Glomerular visceral epithelial cell (primary cell): Measurements from ENCODE around the gene TMEM178B.

Source experiments
- DNase-seq: peaks from one replicate; pipeline ENCODE4 v3.0.0-alpha.2; 2016; ENCODE audit errors: extremely low spot score

TMEM178B gene

GRCh38 chr7:141466151-141466904 is 392.5 kb downstream of the TMEM178B start:
- DNase-seq = no peak

DNA sequence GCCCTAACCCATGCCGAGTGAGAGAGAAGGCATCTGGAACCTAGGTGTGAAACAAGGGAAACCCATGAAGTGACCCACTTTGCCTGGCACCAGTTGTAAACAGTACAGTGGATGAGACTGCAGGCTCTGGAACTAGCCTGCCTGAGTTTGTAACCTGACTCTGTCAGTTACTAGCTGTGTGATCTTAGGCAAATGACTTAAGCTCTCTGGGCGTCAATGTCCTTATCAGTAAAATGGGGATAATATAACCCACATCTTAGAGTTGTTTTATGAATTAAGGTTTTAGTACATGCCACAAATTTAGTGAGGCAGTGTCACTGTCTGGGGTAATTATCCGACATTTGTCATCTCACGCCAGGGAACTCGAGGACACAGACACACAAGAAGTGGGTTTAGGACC is 394.5 kb downstream of the TMEM178B start:
- DNase-seq = no peak

GRCh38 chr7:141475679-141476078 is 401.8 kb downstream of the TMEM178B start:
- no peak for DNase-seq

GRCh38 chr7:141477865-141478264 is 404.0 kb downstream of the TMEM178B start:
- peak; percentile 48 for DNase-seq

- DNase-seq = no peak
Measured at GRCh38 chr7:141478845-141479244, 405.0 kb downstream of the TMEM178B start.

- DNase-seq = no peak
Measured at GRCh38 chr7:141480953-141481352, 407.1 kb downstream of the TMEM178B start.

DNA sequence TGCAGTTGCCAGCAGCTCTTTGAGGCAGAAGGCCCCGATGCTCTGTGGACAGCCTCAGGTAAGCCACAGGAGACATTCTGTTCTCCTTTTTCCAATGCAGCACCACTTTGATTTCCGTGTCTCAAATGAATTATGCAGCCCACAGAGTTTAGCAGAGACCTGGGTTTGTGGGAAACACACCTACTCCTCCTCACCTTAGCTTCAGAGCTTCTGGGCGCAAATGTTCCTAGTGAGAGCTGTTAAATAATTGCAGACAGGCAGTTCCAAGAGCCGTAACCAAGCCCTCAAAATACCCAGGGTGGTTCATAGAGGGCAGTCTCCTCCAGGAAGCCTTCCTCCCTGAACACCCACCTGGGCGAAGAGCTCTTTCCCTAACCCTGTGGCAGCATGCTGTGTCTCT is 408.1 kb downstream of the TMEM178B start:
- DNase-seq = no peak

GRCh38 chr7:141483044-141483443 is 409.2 kb downstream of the TMEM178B start:
- peak; percentile 11 for DNase-seq

DNA sequence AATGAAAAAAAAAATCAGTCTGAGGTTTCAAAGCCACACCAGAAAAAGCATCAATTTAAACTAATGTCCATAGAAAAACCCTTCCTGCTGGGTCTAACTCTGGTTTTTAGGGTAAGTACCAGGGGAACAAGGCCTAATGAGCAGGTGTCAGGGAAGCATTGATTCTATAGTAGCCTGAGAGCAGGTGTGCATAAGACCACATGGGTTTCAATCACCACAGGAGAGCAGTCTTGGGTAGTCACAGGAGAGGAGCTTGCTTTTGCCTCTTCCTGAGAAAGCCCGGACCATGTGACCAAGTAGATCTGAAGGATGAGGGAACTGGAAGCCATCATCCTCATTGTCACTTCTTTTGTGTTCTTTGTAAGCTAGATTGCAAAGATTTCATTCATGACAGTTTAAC is 411.0 kb downstream of the TMEM178B start:
- no peak for DNase-seq

DNA sequence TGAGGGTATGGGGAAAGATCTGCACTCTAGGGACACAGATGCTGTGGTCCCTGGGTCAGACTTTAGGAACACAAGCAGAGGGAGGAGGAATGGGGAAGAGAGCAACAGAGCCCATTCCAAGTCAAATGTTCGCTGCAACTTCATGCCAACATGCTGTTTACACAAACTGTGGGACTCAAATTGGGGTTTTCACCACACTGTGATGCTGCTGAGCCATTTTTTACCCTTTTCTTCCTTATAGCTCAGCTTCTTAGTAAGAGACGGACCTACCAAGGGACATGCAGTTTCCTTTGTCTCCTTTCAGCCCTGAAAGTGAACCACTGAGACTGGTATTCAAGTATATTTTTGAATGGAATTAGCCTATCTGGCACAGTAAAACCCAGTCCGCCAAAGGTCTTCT is 413.1 kb downstream of the TMEM178B start:
- DNase-seq = no peak

- DNase-seq = no peak
Measured at GRCh38 chr7:141490474-141490873, 416.6 kb downstream of the TMEM178B start.

- DNase-seq = no peak
Measured at GRCh38 chr7:141495057-141495456, 421.2 kb downstream of the TMEM178B start.

GRCh38 chr7:141497391-141497790 is 423.5 kb downstream of the TMEM178B start:
- no peak for DNase-seq

GRCh38 chr7:141500608-141501007 is 426.7 kb downstream of the TMEM178B start:
- DNase-seq = no peak

GRCh38 chr7:141501451-141501850 is 427.6 kb downstream of the TMEM178B start:
- DNase-seq = no peak

DNA sequence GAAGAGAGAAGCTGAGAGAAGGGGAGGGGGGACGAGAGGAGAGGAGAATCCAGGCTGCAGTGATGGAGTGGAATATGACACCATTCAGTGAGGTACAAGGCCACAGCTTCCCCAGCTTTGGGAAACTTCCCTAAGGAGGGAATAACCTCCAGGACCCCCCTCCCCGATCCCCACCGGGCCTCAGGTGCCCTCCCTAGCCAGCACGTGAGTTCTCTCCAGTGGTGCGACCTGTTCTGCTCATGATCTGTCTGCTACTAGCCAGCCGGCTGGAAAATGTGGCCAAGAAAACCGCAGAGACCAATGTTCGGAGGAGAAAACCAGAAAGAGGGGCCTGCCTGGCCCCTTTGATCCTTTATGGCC is 437.4 kb downstream of the TMEM178B start:
- DNase-seq = no peak

DNA sequence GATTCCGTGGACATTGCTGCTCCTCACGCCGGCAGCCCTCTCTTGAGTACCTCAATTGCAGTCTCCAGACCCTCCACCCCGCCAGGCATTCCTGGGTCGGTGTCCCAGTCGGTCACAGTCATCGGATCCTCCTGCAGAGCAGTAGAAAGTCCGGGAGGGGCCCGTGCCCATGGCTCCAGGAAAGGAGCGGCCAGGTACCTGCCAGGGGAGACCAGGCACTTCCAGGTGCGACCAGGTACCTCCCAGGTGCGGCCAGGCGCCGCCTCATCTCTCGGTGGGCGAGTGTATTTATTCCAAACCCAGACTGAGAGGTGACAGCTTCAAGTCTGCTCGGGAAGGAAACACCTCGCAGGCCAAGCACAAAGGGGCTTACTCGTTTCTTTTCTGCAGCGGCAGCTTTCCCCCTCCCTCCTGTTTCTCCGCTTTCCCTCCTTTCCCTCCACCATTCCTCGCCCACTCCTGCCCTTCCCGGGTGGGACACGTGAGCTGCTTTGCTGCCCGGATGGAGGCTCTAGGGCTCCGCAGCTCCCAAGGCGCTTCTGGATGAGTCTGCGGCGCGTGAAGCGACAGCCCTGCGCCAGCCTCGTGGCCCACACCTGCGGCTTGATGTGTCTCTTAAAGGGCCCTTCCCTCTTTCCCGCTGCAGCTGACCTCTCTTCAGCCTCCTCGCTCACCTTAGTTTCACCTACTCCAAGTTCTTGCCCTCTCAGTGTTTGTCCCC is 438.0 kb downstream of the TMEM178B start:
- no peak for DNase-seq

DNA sequence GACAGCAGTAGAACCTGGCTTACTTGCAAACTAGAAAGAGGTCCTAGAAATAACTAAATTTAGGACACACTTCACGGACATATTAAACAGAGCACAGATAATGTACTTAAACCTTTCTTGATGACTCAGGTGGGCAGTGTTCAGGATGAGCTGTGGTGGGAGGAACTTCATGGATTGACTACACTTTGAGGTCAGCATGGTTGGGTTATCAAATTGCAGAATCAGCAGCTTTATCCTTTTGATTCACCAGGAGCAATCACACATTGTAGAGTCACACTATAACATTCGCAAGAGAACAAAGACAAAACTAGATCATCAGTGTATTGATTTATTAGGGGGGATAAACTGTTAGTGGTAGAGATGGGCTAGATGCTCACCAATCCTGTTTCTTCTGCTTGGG is 438.7 kb downstream of the TMEM178B start:
- no peak for DNase-seq

- DNase-seq = no peak
Measured at GRCh38 chr7:141513720-141514119, 439.9 kb downstream of the TMEM178B start.

DNA sequence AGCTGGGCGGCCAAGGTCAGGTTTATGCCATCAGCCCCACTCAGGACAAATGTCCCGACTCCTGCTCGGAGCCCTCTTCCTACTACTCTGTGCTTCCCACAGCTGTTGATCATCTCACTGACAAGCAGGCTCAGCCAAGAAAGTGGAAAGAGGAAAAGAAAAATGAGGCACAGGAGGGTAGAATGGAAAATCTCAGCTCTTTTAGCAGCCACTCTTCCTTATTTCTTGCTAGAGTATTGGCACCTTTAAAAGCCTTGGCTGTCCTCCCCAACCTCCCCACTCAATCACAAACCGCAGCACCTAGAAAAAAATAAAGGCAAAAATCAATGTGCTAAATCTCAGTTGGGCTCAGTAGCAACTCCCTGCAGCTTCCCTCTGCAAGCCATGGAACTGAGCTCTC is 442.1 kb downstream of the TMEM178B start:
- no peak for DNase-seq

DNA sequence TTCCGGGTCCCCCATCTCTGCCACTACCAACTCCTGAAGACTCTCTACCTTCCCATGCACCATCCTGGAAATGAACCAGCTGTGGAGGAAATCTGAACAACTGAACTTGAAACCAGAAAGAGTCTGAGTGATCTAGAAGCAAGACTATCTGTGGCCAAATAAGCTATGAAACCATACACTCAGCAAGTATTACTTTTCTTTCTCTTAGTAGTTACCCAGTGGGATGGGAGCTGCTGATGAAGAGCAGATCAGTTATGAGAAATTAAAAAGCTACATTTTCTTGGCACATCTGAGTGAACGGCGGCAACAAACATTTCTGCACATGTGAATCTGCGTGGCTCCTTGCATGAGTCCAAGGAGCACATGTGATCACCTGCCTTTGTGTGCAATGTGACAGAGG is 445.8 kb downstream of the TMEM178B start:
- DNase-seq = no peak

GRCh38 chr7:141522657-141523342 is 448.9 kb downstream of the TMEM178B start:
- no peak for DNase-seq

- no peak for DNase-seq
Measured at GRCh38 chr7:141525973-141526514, 452.2 kb downstream of the TMEM178B start.
